ENCODE measurements around the gene S100B.

S100B gene

GRCh38 chr21:46551636-46552241 lies 53.1 kb downstream of the S100B start:
- H3K27ac ChIP-seq (ENCODE audit: low read depth, low read length) = no peak overlapping the region
- no peaks in the 10 kb centered on the region for H3K4me1 ChIP-seq (ENCODE audit: control insufficient read depth, insufficient read depth, low read length)
- H3K9ac ChIP-seq (ENCODE audit: low read length) = no peak overlapping the region
- no peaks in the 10 kb centered on the region for H3K27me3 ChIP-seq (ENCODE audit: control insufficient read depth, insufficient read depth, low read length)
- H3K36me3 ChIP-seq (ENCODE audit: control insufficient read depth, insufficient read depth, low read length) = peaks cover 29% of the 10 kb centered on the region
- H3K4me3 ChIP-seq (ENCODE audit: low read length) = no peak overlapping the region

GRCh38 chr21:46550116-46550941 lies 54.6 kb downstream of the S100B start:
- H3K27ac ChIP-seq (ENCODE audit: low read depth, low read length) = no peak overlapping the region
- H3K27me3 ChIP-seq (ENCODE audit: control insufficient read depth, insufficient read depth, low read length) = no peaks in the 10 kb centered on the region
- H3K4me3 ChIP-seq (ENCODE audit: low read length) = no peak overlapping the region
- H3K4me1 ChIP-seq (ENCODE audit: control insufficient read depth, insufficient read depth, low read length) = no peaks in the 10 kb centered on the region
- H3K36me3 ChIP-seq (ENCODE audit: control insufficient read depth, insufficient read depth, low read length) = peaks cover 38% of the 10 kb centered on the region
- H3K9ac ChIP-seq (ENCODE audit: low read length) = no peak overlapping the region

- Histone ChIP-seq H3K4me1 (ENCODE audit: control insufficient read depth, insufficient read depth, low read length) (no peaks in the 10 kb centered on the region), H3K4me3 (ENCODE audit: low read length) (no peak overlapping the region), H3K36me3 (ENCODE audit: control insufficient read depth, insufficient read depth, low read length) (peaks cover 42% of the 10 kb centered on the region), H3K27me3 (ENCODE audit: control insufficient read depth, insufficient read depth, low read length) (no peaks in the 10 kb centered on the region), H3K9ac (ENCODE audit: low read length) (no peak overlapping the region), H3K27ac (ENCODE audit: low read depth, low read length) (no peak overlapping the region)
Observed at GRCh38 chr21:46549650-46550049, 55.2 kb downstream of the S100B start.

Data from rectal smooth muscle tissue (tissue), 1 donor.